WTC11 (cell line): ENCODE measurements around the gene SLC24A3.

Source experiments
- CREM ChIP-seq: sonication (generic); formaldehyde crosslinking; IDR thresholded peaks from 2 replicates; pipeline ENCODE4 v1.8.1; 2022; ENCODE audit warnings: mild to moderate bottlenecking, missing genetic modification reagents, moderate library complexity
- CTCF ChIP-seq: fragments of 200-600 bp; IDR thresholded peaks from 2 replicates; pipeline ENCODE4 v1.8.0; 2022; ENCODE audit warnings: antibody characterized with exemption
- MAX ChIP-seq: sonication (generic); formaldehyde crosslinking; IDR thresholded peaks from 2 replicates; pipeline ENCODE4 v1.8.0; 2022; ENCODE audit warnings: mild to moderate bottlenecking, missing genetic modification reagents
- SOX15 ChIP-seq: fragments of 250-450 bp; sonication (Bioruptor Pico); IDR thresholded peaks from 2 replicates; pipeline ENCODE4 v1.9.0; 2021; ENCODE audit warnings: mild to moderate bottlenecking
- TP53 ChIP-seq: sonication (generic); formaldehyde crosslinking; IDR thresholded peaks from 2 replicates; pipeline ENCODE4 v1.8.1; 2023; ENCODE audit warnings: mild to moderate bottlenecking, missing genetic modification reagents
- USF2 ChIP-seq: sonication (generic); formaldehyde crosslinking; IDR thresholded peaks from 2 replicates; pipeline ENCODE4 v1.8.1; 2023; ENCODE audit warnings: mild to moderate bottlenecking, missing genetic modification reagents, moderate library complexity
- ZNF512 ChIP-seq: sonication (generic); formaldehyde crosslinking; IDR thresholded peaks from 2 replicates; pipeline ENCODE4 v1.8.1; 2022; ENCODE audit warnings: missing genetic modification reagents, borderline replicate concordance

GRCh38 chr20:19483309-19483708 is 270.9 kb downstream of the SLC24A3 start:
- TF ChIP-seq CTCF, result no peak
- no peak for TF ChIP-seq CREM (CRISPR knock-in tag)
- TF ChIP-seq USF2 (CRISPR knock-in tag), result no peak
- TF ChIP-seq SOX15 (CRISPR knock-in tag), result no peak
- no peak for TF ChIP-seq MAX (CRISPR knock-in tag)
- no peak for TF ChIP-seq TP53 (CRISPR knock-in tag)
- TF ChIP-seq ZNF512 (CRISPR knock-in tag), result no peak
